ENCODE data around the gene SCARF2.
A peak's percentile ranks its signal among the peaks of the same experiment; 100 is the strongest.
"Not testable (repeated sequence)": the region's sequence is repeated elsewhere in the genome, so short reads cannot be mapped to it uniquely, and the experiment has no call there.

The SCARF2 gene

DNA sequence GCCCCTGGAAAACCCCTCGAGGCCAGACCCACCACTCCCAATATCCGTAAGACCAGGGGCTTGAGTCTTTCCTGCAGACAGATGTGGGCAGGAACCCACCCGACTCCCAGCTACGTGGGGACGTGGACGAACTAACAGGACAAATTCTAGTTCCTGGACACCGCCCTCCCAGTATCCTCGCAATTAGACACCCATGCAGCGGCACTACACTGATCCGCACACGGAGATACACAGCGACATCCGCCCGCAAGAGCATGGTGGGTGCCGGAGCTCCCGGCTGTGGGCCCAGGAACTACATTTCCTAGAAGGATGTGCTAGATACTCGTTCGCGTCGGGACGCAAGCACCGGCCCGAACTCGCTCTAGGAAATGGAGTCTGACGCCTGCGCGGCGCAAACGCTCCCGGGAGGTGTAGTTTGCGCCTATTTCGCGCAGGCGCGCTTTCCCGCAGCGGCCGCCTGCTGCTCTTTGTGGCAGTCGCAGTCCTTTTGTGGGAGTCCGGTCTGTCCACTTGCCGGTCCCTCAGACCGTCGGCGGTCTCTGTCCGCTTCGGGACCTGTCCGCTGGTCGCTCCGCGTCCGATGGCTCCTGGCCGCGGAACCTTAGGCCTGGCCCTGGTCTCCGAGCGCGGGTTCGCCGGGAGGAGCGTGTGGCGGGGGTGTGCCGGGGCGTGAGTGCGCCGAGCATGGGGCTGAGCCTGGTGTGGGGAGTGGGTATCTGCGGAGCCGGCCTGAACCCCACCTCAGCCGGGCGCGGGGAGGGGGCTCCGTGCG is 43.7 kb downstream of the SCARF2 start, which contains the start of gene ZNF74:
ZNF74 (plus strand) TSS at position 447 of the 772 bp plus-strand sequence. CDS start 478 bp downstream, outside the sequence.
- TF ChIP-seq, protein P1, sequence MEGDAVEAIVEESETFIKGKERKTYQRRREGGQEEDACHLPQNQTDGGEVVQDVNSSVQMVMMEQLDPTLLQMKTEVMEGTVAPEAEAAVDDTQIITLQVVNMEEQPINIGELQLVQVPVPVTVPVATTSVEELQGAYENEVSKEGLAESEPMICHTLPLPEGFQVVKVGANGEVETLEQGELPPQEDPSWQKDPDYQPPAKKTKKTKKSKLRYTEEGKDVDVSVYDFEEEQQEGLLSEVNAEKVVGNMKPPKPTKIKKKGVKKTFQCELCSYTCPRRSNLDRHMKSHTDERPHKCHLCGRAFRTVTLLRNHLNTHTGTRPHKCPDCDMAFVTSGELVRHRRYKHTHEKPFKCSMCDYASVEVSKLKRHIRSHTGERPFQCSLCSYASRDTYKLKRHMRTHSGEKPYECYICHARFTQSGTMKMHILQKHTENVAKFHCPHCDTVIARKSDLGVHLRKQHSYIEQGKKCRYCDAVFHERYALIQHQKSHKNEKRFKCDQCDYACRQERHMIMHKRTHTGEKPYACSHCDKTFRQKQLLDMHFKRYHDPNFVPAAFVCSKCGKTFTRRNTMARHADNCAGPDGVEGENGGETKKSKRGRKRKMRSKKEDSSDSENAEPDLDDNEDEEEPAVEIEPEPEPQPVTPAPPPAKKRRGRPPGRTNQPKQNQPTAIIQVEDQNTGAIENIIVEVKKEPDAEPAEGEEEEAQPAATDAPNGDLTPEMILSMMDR (IDR thresholded peaks at IDR 0.05; ENCODE audit: low read length, missing control alignments), result no peak
- DNase-seq (ENCODE audit: low read depth), result peak; percentile 93

DNA sequence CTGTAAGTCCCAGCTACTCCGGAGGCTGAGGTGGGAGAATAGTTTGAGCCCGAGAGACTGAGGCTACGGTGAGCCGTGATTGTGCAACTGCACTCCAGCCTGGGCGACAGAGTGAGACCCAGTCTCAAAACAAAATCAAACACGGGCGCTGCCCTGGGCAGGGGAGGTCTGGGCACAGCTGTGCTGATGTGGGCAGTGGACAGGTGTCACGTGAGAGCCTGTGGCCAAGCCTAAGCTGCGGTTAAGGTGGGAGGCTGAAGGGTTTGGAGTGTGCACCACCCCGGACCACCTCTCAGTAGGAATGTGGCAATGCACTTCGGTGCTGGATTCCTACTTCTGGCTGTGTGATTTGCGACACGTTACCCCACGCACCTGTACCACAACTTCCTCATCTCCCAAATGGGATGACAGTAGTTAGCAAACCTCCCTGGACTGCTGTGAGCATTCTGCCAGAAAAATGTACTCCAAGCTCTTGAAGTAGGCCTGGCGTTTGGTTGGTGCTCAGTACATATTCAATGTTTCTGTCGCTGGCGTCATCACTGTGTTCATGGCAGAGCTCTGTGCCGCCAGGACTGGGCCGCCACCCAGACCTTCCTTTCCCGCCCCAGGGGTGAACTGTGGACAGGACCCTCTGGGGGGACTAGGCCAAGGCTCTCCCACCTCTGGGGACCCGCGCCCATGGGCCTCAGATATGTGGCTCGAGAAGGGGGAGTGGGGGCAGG is 44.5 kb downstream of the SCARF2 start:
- H3K4me3 ChIP-seq (replicated peaks; ENCODE audit: low read depth, low read length), result peak overlapping the region; percentile 83
- TF ChIP-seq, protein P1 (IDR thresholded peaks at IDR 0.05; ENCODE audit: low read length, missing control alignments), result no peak
- no peak for DNase-seq (ENCODE audit: low read depth)

More for the DNA sequence above, 43.7 kb downstream of the SCARF2 start, which contains the start of gene ZNF74:
- peak within 1 kb of the TSS; percentile 83 for H3K4me3 ChIP-seq (replicated peaks; ENCODE audit: low read depth, low read length)

DNA sequence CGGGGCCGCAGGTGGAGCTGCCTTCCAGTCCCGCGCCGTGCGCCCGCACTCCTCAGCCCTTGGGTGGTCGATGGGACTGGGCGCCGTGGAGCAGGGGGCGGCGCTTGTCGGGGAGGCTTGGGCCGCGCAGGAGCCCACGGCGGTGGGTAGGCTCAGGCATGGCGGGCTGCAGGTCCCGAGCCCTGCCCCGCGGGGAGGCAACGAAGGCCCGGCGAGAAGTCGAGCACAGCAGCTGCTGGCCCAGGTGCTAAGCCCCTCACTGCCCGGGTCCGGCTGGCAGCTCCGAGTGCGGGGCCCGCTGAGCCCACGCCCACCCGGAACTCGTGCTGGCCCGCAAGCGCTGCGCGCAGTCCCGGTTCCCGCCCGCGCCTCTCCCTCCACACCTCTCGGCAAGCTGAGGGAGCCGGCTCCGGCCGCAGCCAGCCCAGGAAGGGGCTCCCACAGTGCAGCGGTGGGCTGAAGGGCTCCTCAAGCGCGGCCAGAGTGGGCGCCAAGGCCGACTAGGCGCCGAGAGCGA is 45.2 kb downstream of the SCARF2 start:
- H3K4me3 ChIP-seq (replicated peaks; ENCODE audit: low read depth, low read length); DNase-seq (ENCODE audit: low read depth): not testable (repeated sequence)

DNA sequence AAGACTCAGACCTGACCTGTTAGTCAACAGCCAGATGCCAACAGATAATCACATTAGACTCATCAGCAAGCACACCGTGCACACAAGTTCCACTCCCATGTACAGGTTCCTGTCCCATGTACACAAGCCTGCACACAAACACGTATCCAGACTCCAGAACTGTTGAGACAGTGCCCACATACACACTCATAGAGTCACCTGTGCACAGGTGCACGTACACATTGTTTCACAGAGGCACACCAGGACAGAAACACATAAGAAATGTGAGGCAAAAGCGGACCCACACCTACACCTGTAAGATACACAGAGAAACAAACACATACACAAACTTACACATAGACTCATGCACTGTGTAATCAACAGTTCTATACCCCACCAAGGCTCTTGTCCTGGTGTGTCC is 46.4 kb downstream of the SCARF2 start:
- no peak overlapping the region for H3K4me3 ChIP-seq (replicated peaks; ENCODE audit: low read depth, low read length)
- no peak for DNase-seq (ENCODE audit: low read depth)
- TF ChIP-seq, protein P1 (IDR thresholded peaks at IDR 0.05; ENCODE audit: low read length, missing control alignments), result no peak

DNA sequence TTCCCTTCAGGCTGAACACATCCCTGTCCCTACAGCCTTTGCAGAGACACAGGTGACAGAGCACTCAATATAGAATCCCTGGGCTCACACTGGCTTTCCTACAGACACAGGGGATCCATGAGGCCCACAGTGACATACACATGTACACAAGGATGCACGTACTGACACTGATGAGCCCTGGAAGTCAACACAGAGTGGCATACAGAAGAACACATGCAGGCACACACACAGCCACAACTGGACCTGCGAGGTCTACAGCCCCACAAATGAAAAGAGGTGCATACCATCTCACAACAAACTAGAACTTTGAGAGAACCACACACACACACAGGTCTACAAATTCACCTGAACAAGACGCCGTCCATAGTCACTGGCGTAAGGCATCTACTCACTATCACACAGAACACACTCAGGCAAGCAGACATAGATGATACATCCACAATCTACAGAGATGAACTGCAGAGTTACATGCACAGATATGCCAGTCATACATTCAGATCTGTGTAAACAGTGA is 47.2 kb downstream of the SCARF2 start:
- no peak for DNase-seq (ENCODE audit: low read depth)
- TF ChIP-seq, protein P1 (IDR thresholded peaks at IDR 0.05; ENCODE audit: low read length, missing control alignments), result no peak
- no peak overlapping the region for H3K4me3 ChIP-seq (replicated peaks; ENCODE audit: low read depth, low read length)

DNA sequence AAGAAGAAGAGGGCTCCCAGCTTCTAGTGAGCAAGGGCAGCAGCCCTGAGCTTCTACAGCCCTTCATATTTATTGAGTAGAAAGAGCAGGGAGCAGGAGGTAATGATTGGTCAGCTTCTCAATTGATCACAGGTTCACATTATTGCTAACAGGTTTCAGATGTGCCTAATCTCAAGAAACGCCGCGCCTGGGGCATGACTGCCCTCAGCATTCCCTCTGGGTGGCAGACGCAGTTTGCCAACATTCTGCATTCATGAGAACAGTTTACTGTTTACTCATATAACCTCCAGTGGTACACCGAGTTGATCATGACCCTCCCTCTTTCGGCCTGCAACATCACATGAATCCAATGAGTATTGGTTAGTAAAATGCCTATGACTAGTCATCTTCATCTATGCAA is 48.3 kb downstream of the SCARF2 start:
- TF ChIP-seq, protein P1 (IDR thresholded peaks at IDR 0.05; ENCODE audit: low read length, missing control alignments), result no peak
- no peak overlapping the region for H3K4me3 ChIP-seq (replicated peaks; ENCODE audit: low read depth, low read length)
- no peak for DNase-seq (ENCODE audit: low read depth)

DNA sequence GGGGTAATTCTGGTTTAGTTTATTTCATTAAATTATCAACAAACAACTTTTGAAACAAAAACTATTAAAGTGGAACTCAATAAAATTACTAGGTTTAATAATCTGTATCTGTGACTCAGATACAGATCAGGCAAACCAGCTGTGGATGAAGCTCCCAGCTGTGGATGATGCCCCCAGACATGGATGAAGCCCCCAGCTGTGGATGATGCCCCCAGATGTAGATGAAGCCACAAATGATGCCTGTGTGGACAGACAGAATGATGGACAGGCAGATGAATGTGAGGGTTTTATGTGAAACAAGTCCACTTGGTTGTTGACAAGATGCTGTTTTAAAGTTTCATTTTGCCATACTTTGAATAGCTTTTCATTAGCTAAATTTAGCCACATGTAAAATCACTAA is 49.4 kb downstream of the SCARF2 start:
- H3K4me3 ChIP-seq (replicated peaks; ENCODE audit: low read depth, low read length), result no peak overlapping the region
- TF ChIP-seq, protein P1 (IDR thresholded peaks at IDR 0.05; ENCODE audit: low read length, missing control alignments), result no peak
- no peak for DNase-seq (ENCODE audit: low read depth)
